Astrocyte of the cerebellum (primary cell): ENCODE measurements around the gene STRIT1.
A peak's percentile ranks its signal among the peaks of the same experiment; 100 is the strongest.

Experiments
- DNase-seq: peaks from one replicate; pipeline ENCODE4 v3.0.0-alpha.2; 2011; ENCODE audit warnings: low read depth
- H3K4me3 ChIP-seq: 2 replicates; pipeline ENCODE4 v1.5.1; 2011; ENCODE audit warnings: mild to moderate bottlenecking, low read depth, low read length, moderate library complexity
- CTCF ChIP-seq: IDR thresholded peaks from 2 replicates; pipeline ENCODE4 v1.5.1; 2012; ENCODE audit warnings: low read length, low read depth, moderate library complexity, mild to moderate bottlenecking; ENCODE audit errors: missing control alignments
- in situ Hi-C: cut with HindIII; loops from 2 replicates; pipeline ENCODE4 v1.10.0; 2017; ENCODE audit warnings: low sequenced_read_pairs

STRIT1 gene

GRCh38 chr3:155326244-155326643 lies 32.8 kb upstream of the STRIT1 start:
- H3K4me3 ChIP-seq = no peak overlapping the region
- no peak for DNase-seq
- no peak for TF ChIP-seq CTCF
- in situ Hi-C loops = no loop called here

- in situ Hi-C loops = no loop called here
- no peak for DNase-seq
- TF ChIP-seq CTCF = no peak
- no peak overlapping the region for H3K4me3 ChIP-seq
Measured at GRCh38 chr3:155325263-155325835, 31.9 kb upstream of the STRIT1 start.

GRCh38 chr3:155323063-155323666 lies 29.7 kb upstream of the STRIT1 start:
- peak; percentile 73 for TF ChIP-seq CTCF
- no peak overlapping the region for H3K4me3 ChIP-seq
- DNase-seq = peak; percentile 83
- in situ Hi-C loops = no loop called here

GRCh38 chr3:155321418-155321817 lies 27.9 kb upstream of the STRIT1 start:
- DNase-seq = peak; percentile 39
- no peak overlapping the region for H3K4me3 ChIP-seq
- in situ Hi-C loops = no loop called here
- no peak for TF ChIP-seq CTCF

GRCh38 chr3:155320934-155321333 lies 27.5 kb upstream of the STRIT1 start:
- TF ChIP-seq CTCF = no peak
- no peak overlapping the region for H3K4me3 ChIP-seq
- in situ Hi-C loops = no loop called here
- no peak for DNase-seq

- no peak for TF ChIP-seq CTCF
- in situ Hi-C loops = no loop called here
- DNase-seq = no peak
- no peak overlapping the region for H3K4me3 ChIP-seq
Measured at GRCh38 chr3:155318740-155319139, 25.3 kb upstream of the STRIT1 start.
